Gastroesophageal sphincter (tissue), 3 donors: ENCODE results near the gene LRRC8B.

ENCODE experiments used
- EP300 ChIP-seq: sonication (generic); formaldehyde crosslinking; IDR thresholded peaks from one replicate; pipeline ENCODE4 v1.6.1; 2017; ENCODE audit warnings: antibody characterized with exemption, mild to moderate bottlenecking
- POLR2A ChIP-seq, 2 donors: fragments of 450-650 bp; IDR thresholded peaks; one replicate each; pipeline ENCODE4 v1.6.1; 2017; ENCODE audit warnings: antibody characterized with exemption in 2 of 2, mild to moderate bottlenecking in 2 of 2, moderate library complexity in 1 of 2
- TF ChIP-seq, protein P1 (sequence below), 4 experiments: fragments of 200-600 bp in 2 of 4; fragments of 450-650 bp in 2 of 4; sonication (generic) in 1 of 4; IDR thresholded peaks; one replicate each; pipeline ENCODE4 v1.5.1; 2017 to 2019; ENCODE audit warnings: antibody characterized with exemption in 4 of 4, mild to moderate bottlenecking in 2 of 4, moderate library complexity in 2 of 4

- no peak for TF ChIP-seq POLR2A (IDR thresholded peaks at IDR 0.05)
- TF ChIP-seq, protein P1, sequence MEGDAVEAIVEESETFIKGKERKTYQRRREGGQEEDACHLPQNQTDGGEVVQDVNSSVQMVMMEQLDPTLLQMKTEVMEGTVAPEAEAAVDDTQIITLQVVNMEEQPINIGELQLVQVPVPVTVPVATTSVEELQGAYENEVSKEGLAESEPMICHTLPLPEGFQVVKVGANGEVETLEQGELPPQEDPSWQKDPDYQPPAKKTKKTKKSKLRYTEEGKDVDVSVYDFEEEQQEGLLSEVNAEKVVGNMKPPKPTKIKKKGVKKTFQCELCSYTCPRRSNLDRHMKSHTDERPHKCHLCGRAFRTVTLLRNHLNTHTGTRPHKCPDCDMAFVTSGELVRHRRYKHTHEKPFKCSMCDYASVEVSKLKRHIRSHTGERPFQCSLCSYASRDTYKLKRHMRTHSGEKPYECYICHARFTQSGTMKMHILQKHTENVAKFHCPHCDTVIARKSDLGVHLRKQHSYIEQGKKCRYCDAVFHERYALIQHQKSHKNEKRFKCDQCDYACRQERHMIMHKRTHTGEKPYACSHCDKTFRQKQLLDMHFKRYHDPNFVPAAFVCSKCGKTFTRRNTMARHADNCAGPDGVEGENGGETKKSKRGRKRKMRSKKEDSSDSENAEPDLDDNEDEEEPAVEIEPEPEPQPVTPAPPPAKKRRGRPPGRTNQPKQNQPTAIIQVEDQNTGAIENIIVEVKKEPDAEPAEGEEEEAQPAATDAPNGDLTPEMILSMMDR (IDR thresholded peaks at IDR 0.05), result no peak
- TF ChIP-seq EP300, result no peak
Observed at GRCh38 chr1:89527750-89528381, 3.2 kb downstream of the LRRC8B start.
